HFFc6 (cell line): ENCODE measurements around the gene PRPF18. TPM values are rescaled to one million over a fixed set of nuclear protein-coding genes. Genes with fewer than 3 reads are reported as not detected.

Source experiments
- DNase-seq: peaks from one replicate; pipeline ENCODE4 v3.0.0-alpha.2; 2018
- H3K27ac Mint-ChIP-seq: 2 replicates; pipeline ENCODE4 v1.8.0; 2020; ENCODE audit warnings: mild to moderate bottlenecking, mixed read lengths
- H3K27me3 Mint-ChIP-seq: 2 replicates; pipeline ENCODE4 v1.8.0; 2021; ENCODE audit warnings: mild to moderate bottlenecking, moderate library complexity, mixed read lengths; ENCODE audit not compliant: insufficient read depth
- H3K36me3 Mint-ChIP-seq: 2 replicates; pipeline ENCODE4 v1.8.0; 2021; ENCODE audit warnings: low read depth, mixed read lengths
- H3K4me1 Mint-ChIP-seq: 2 replicates; pipeline ENCODE4 v1.8.0; 2020; ENCODE audit warnings: low read depth, mixed read lengths
- H3K4me3 Mint-ChIP-seq: 2 replicates; pipeline ENCODE4 v1.8.0; 2020; ENCODE audit warnings: mild to moderate bottlenecking, moderate library complexity, mixed read lengths
- H3K9me3 Mint-ChIP-seq: 2 replicates; pipeline ENCODE4 v1.8.0; 2020; ENCODE audit warnings: mild to moderate bottlenecking, mixed read lengths
- total RNA-seq, 6 experiments: library from RNA; stranded (reverse); fragmentation: NEBNext Ultra II Directional; extraction: Animal tissue kit (Norgen Biotek cat#: 25700); gene quantifications; 2 replicates in 1 of 6; 3 replicates in 5 of 6; pipeline ENCODE4 v1.2.3, GENCODE V29; 2021
- TF ChIP-seq, protein P1 (sequence below): fragments of 200-600 bp; sonication (generic); IDR thresholded peaks from 2 replicates; pipeline ENCODE4 v1.5.0; 2021; ENCODE audit warnings: antibody characterized with exemption, mild to moderate bottlenecking

The PRPF18 gene
- total RNA-seq, 6 experiments from 2014 or later: 21.9 to 24.8 (median 23.0) TPM

- TF ChIP-seq, protein P1, sequence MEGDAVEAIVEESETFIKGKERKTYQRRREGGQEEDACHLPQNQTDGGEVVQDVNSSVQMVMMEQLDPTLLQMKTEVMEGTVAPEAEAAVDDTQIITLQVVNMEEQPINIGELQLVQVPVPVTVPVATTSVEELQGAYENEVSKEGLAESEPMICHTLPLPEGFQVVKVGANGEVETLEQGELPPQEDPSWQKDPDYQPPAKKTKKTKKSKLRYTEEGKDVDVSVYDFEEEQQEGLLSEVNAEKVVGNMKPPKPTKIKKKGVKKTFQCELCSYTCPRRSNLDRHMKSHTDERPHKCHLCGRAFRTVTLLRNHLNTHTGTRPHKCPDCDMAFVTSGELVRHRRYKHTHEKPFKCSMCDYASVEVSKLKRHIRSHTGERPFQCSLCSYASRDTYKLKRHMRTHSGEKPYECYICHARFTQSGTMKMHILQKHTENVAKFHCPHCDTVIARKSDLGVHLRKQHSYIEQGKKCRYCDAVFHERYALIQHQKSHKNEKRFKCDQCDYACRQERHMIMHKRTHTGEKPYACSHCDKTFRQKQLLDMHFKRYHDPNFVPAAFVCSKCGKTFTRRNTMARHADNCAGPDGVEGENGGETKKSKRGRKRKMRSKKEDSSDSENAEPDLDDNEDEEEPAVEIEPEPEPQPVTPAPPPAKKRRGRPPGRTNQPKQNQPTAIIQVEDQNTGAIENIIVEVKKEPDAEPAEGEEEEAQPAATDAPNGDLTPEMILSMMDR: no peak
- H3K27ac Mint-ChIP-seq: no peak overlapping the region
- no peaks in the 10 kb centered on the region for H3K9me3 Mint-ChIP-seq
- H3K27me3 Mint-ChIP-seq: no peaks in the 10 kb centered on the region
- H3K4me1 Mint-ChIP-seq: peaks cover 16% of the 10 kb centered on the region
- H3K4me3 Mint-ChIP-seq: no peak overlapping the region
- DNase-seq: no peak
- H3K36me3 Mint-ChIP-seq: peaks cover 9% of the 10 kb centered on the region
Observed at GRCh38 chr10:13604357-13605040, 17.7 kb downstream of the PRPF18 start.

- no peaks in the 10 kb centered on the region for H3K9me3 Mint-ChIP-seq
- peaks cover 6% of the 10 kb centered on the region for H3K36me3 Mint-ChIP-seq
- no peak overlapping the region for H3K4me3 Mint-ChIP-seq
- DNase-seq: no peak
- H3K4me1 Mint-ChIP-seq: peaks cover 6% of the 10 kb centered on the region
- TF ChIP-seq, protein P1: no peak
- H3K27me3 Mint-ChIP-seq: no peaks in the 10 kb centered on the region
- H3K27ac Mint-ChIP-seq: peak overlapping the region; percentile 47; the same call in 1 of the 2 replicates
Observed at GRCh38 chr10:13608246-13608853, 21.6 kb downstream of the PRPF18 start.

- Mint-ChIP-seq H3K4me1 (peaks cover 49% of the 10 kb centered on the region), H3K27ac (0 out of 2 replicates have a peak overlapping the region, but pooled peaks have one; percentile 9)
- no peak for DNase-seq
Observed at GRCh38 chr10:13612654-13613373, 26.0 kb downstream of the PRPF18 start.

GRCh38 chr10:13613519-13613918 lies 26.8 kb downstream of the PRPF18 start:
- Mint-ChIP-seq H3K27me3 (no peaks in the 10 kb centered on the region), H3K4me3 (no peak overlapping the region), H3K36me3 (peaks cover 22% of the 10 kb centered on the region), H3K4me1 (peaks cover 47% of the 10 kb centered on the region), H3K27ac (peak overlapping the region; percentile 95), H3K9me3 (no peaks in the 10 kb centered on the region)
- TF ChIP-seq, protein P1: peak; percentile 75
- peak; percentile 62 for DNase-seq

More at GRCh38 chr10:13612654-13613373, 26.0 kb downstream of the PRPF18 start:
- Mint-ChIP-seq H3K27me3 (no peaks in the 10 kb centered on the region), H3K4me3 (no peak overlapping the region), H3K36me3 (peaks cover 18% of the 10 kb centered on the region), H3K9me3 (no peaks in the 10 kb centered on the region)
- TF ChIP-seq, protein P1: no peak

DNA sequence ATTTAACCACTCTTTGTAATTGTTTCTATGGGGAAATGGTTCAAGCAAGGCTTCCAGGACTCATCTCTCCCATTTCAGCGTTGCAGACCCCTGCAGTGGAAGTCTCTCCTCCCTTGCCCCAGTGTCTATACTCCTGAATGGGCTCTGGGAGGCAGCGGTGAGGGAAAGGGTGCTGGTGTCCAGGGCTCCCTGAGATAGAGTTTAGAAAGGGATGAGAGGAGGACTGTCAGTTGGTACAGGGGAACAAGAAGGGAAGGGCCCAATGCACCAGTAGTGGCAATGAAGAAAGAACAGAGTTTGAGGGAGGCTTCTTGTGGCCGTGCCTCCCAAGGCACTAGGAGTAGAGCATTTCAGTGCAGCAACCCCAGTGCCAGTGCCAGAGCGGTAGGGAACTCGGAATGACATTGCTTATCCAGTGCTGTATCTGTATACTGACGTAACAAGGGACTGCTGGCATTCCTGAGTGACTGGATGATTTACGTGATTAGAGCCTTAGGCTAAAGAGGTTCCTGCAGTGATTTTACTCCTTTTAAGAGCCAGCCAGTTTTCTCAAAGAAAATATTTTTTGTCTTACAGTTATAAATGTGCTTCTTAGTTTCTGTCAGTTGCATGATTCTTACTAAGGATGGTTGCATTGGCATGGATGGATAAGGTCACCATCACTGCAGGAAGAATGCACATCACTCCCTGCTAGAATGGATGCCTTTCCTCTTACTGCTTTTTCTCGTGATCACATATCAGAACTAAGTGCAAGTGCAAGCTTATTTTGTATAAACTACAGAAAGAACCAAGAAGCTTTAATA lies 28.0 kb downstream of the PRPF18 start:
- Mint-ChIP-seq H3K27ac (peak overlapping the region; percentile 95), H3K36me3 (peaks cover 28% of the 10 kb centered on the region), H3K27me3 (no peaks in the 10 kb centered on the region), H3K4me1 (peaks cover 45% of the 10 kb centered on the region), H3K4me3 (peak overlapping the region; percentile 74), H3K9me3 (no peaks in the 10 kb centered on the region)
- TF ChIP-seq, protein P1: peak; percentile 34; the same call in 1 of the 2 replicates
- peak; percentile 94 for DNase-seq
